ENCODE measurements around the gene DDX24.

- no peak for TF ChIP-seq EZH2 (IDR thresholded peaks at IDR 0.05; ENCODE audit: borderline replicate concordance, low read length)
- no peak for TF ChIP-seq CTCF (conservative IDR thresholded peaks at IDR 0.05 in 1 of 2, IDR thresholded peaks at IDR 0.05 in 1 of 2; ENCODE audit: extremely low read depth in 1 of 2, insufficient read depth in 1 of 2, low read depth in 1 of 2, low read length in 2 of 2)
Measured at GRCh38 chr14:94101748-94102147, 20.7 kb upstream of the DDX24 start.
